IMR-90 (cell line): ENCODE data around the gene FAM131C.

ENCODE experiments used
- BHLHE40 ChIP-seq: fragments of 150-350 bp; IDR thresholded peaks from 2 replicates; pipeline ENCODE4 v1.6.1; 2016; ENCODE audit warnings: mild to moderate bottlenecking, low read depth, low read length
- FOS ChIP-seq: fragments of 150-350 bp; IDR thresholded peaks from 2 replicates; pipeline ENCODE4 v1.6.1; 2016; ENCODE audit warnings: low read depth, low read length
- MAZ ChIP-seq: IDR thresholded peaks from 2 replicates; pipeline ENCODE4 v1.6.1; 2012; ENCODE audit warnings: low read depth, mild to moderate bottlenecking, low read length, improper control_type of control experiment, moderate library complexity, borderline replicate concordance
- MXI1 ChIP-seq: IDR thresholded peaks from 2 replicates; pipeline ENCODE4 v1.6.1; 2012; ENCODE audit warnings: low read depth, mild to moderate bottlenecking, low read length, moderate library complexity, borderline replicate concordance
- POLR2A ChIP-seq: IDR thresholded peaks from 2 replicates; pipeline ENCODE4 v1.6.1; 2012; ENCODE audit warnings: mild to moderate bottlenecking, low read depth, low read length
- USF2 ChIP-seq: fragments of 150-350 bp; IDR thresholded peaks from 2 replicates; pipeline ENCODE4 v1.6.1; 2017; ENCODE audit warnings: mild to moderate bottlenecking, antibody characterized with exemption, low read length, low read depth
- TF ChIP-seq, protein P1 (sequence below): conservative IDR thresholded peaks from 2 replicates; pipeline ENCODE4 v1.5.1; 2012; ENCODE audit warnings: mild to moderate bottlenecking, low read depth, low read length, improper control_type of control experiment

DNA sequence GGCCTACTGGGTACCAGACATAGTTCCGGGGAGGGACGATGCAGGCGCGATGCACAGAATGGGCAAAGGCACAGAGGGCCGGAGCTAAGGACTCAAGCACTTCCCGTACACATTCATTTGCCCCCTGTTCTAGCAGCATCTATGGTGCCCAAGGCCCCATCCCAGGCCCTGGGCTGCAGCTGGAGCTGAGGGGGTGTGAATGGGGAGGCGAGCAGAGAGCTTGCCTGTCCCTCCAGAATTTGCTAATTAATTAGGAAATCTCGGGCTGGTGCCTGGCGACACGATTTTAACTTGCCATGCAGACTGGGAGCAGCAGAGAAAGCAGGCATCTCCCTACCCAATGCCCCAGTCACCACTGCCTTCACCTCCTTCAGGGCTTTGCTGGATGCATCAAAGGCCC is 46.5 kb upstream of the FAM131C start:
- TF ChIP-seq POLR2A (no peak), MXI1 (no peak), FOS (no peak), MAZ (no peak), BHLHE40 (no peak), USF2 (no peak)
- TF ChIP-seq, protein P1, sequence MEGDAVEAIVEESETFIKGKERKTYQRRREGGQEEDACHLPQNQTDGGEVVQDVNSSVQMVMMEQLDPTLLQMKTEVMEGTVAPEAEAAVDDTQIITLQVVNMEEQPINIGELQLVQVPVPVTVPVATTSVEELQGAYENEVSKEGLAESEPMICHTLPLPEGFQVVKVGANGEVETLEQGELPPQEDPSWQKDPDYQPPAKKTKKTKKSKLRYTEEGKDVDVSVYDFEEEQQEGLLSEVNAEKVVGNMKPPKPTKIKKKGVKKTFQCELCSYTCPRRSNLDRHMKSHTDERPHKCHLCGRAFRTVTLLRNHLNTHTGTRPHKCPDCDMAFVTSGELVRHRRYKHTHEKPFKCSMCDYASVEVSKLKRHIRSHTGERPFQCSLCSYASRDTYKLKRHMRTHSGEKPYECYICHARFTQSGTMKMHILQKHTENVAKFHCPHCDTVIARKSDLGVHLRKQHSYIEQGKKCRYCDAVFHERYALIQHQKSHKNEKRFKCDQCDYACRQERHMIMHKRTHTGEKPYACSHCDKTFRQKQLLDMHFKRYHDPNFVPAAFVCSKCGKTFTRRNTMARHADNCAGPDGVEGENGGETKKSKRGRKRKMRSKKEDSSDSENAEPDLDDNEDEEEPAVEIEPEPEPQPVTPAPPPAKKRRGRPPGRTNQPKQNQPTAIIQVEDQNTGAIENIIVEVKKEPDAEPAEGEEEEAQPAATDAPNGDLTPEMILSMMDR = no peak
